Rectal smooth muscle tissue (tissue), 1 donor: ENCODE results near the gene IGF2BP3.
"Not testable (repeated sequence)": the region's sequence is repeated elsewhere in the genome, so short reads cannot be mapped to it uniquely, and the experiment has no call there.

Experiments used
- H3K27ac ChIP-seq: one replicate; pipeline ENCODE4 v1.7.0; 2013; ENCODE audit warnings: low read depth, low read length, inconsistent platforms
- H3K27me3 ChIP-seq: one replicate; pipeline ENCODE4 v1.7.0; 2013; ENCODE audit warnings: low read length; ENCODE audit not compliant: control insufficient read depth, insufficient read depth
- H3K36me3 ChIP-seq: one replicate; pipeline ENCODE4 v1.7.0; 2013; ENCODE audit warnings: low read length; ENCODE audit not compliant: control insufficient read depth, insufficient read depth
- H3K4me1 ChIP-seq: one replicate; pipeline ENCODE4 v1.7.0; 2013; ENCODE audit warnings: low read length; ENCODE audit not compliant: control insufficient read depth, insufficient read depth
- H3K4me3 ChIP-seq: one replicate; pipeline ENCODE4 v1.7.0; 2013; ENCODE audit warnings: low read length
- H3K9ac ChIP-seq: one replicate; pipeline ENCODE4 v1.7.0; 2013; ENCODE audit warnings: low read length

Gene IGF2BP3

GRCh38 chr7:23470330-23471105 lies at the start of gene IGF2BP3:
IGF2BP3 (minus strand) TSS chr7:23470491; CDS start chr7:23470110, 381 bp downstream.
- H3K27me3 ChIP-seq: peaks cover 55% of the 10 kb centered on the region
- no peak within 1 kb of the TSS for H3K9ac ChIP-seq
- H3K27ac ChIP-seq: no peak within 1 kb of the TSS
- no peaks in the 10 kb centered on the region for H3K4me1 ChIP-seq
- H3K36me3 ChIP-seq: no peaks in the 10 kb centered on the region
- H3K4me3 ChIP-seq: peak within 1 kb of the TSS; percentile 54

GRCh38 chr7:23514755-23515154 lies 44.5 kb upstream of the IGF2BP3 start:
- Histone ChIP-seq H3K9ac (no peak overlapping the region), H3K27ac (no peak overlapping the region), H3K4me3 (no peak overlapping the region), H3K4me1 (no peaks in the 10 kb centered on the region), H3K36me3 (peaks cover 26% of the 10 kb centered on the region), H3K27me3 (no peaks in the 10 kb centered on the region)

- H3K36me3 ChIP-seq: peaks cover 23% of the 10 kb centered on the region
Measured at GRCh38 chr7:23513746-23514145, 43.5 kb upstream of the IGF2BP3 start.

GRCh38 chr7:23494009-23494408 lies 23.7 kb upstream of the IGF2BP3 start:
- no peaks in the 10 kb centered on the region for H3K4me1 ChIP-seq
- H3K36me3 ChIP-seq: no peaks in the 10 kb centered on the region
- no peak overlapping the region for H3K27ac ChIP-seq
- H3K9ac ChIP-seq: no peak overlapping the region
- H3K4me3 ChIP-seq: no peak overlapping the region
- H3K27me3 ChIP-seq: no peaks in the 10 kb centered on the region

More at GRCh38 chr7:23513746-23514145, 43.5 kb upstream of the IGF2BP3 start:
- not testable (repeated sequence) for H3K9ac ChIP-seq, H3K4me3 ChIP-seq, H3K4me1 ChIP-seq, H3K27me3 ChIP-seq, H3K27ac ChIP-seq

- Histone ChIP-seq H3K27me3 (no peaks in the 10 kb centered on the region), H3K27ac (no peak overlapping the region), H3K4me1 (no peaks in the 10 kb centered on the region), H3K4me3 (no peak overlapping the region), H3K36me3 (no peaks in the 10 kb centered on the region), H3K9ac (no peak overlapping the region)
Measured at GRCh38 chr7:23491502-23491901, 21.2 kb upstream of the IGF2BP3 start.

GRCh38 chr7:23490357-23491135 lies 20.3 kb upstream of the IGF2BP3 start:
- Histone ChIP-seq H3K27me3 (no peaks in the 10 kb centered on the region), H3K36me3 (no peaks in the 10 kb centered on the region), H3K9ac (no peak overlapping the region), H3K4me3 (peak overlapping the region; percentile 69), H3K4me1 (no peaks in the 10 kb centered on the region), H3K27ac (no peak overlapping the region)

- H3K4me3 ChIP-seq, H3K27ac ChIP-seq, H3K36me3 ChIP-seq, H3K27me3 ChIP-seq, H3K9ac ChIP-seq, H3K4me1 ChIP-seq: not testable (repeated sequence)
Measured at GRCh38 chr7:23488714-23489113, 18.4 kb upstream of the IGF2BP3 start.

- H3K27ac ChIP-seq: no peak overlapping the region
Measured at GRCh38 chr7:23487670-23488069, 17.4 kb upstream of the IGF2BP3 start.

GRCh38 chr7:23486002-23486773 lies 15.9 kb upstream of the IGF2BP3 start:
- Histone ChIP-seq H3K27ac (no peak overlapping the region), H3K9ac (no peak overlapping the region), H3K27me3 (no peaks in the 10 kb centered on the region), H3K36me3 (no peaks in the 10 kb centered on the region), H3K4me3 (no peak overlapping the region), H3K4me1 (no peaks in the 10 kb centered on the region)

More at GRCh38 chr7:23487670-23488069, 17.4 kb upstream of the IGF2BP3 start:
- no peak overlapping the region for H3K4me3 ChIP-seq
- no peak overlapping the region for H3K9ac ChIP-seq
- no peaks in the 10 kb centered on the region for H3K4me1 ChIP-seq
- no peaks in the 10 kb centered on the region for H3K27me3 ChIP-seq
- H3K36me3 ChIP-seq: no peaks in the 10 kb centered on the region

GRCh38 chr7:23482686-23483085 lies 12.4 kb upstream of the IGF2BP3 start:
- Histone ChIP-seq H3K27ac (no peak overlapping the region), H3K36me3 (no peaks in the 10 kb centered on the region), H3K27me3 (peaks cover 2% of the 10 kb centered on the region), H3K4me1 (no peaks in the 10 kb centered on the region), H3K9ac (no peak overlapping the region), H3K4me3 (no peak overlapping the region)

GRCh38 chr7:23477962-23478866 lies 7.9 kb upstream of the IGF2BP3 start:
- no peak overlapping the region for H3K27ac ChIP-seq
- H3K9ac ChIP-seq: no peak overlapping the region
- H3K4me1 ChIP-seq: no peaks in the 10 kb centered on the region
- H3K36me3 ChIP-seq: no peaks in the 10 kb centered on the region
- H3K27me3 ChIP-seq: peaks cover 20% of the 10 kb centered on the region
- no peak overlapping the region for H3K4me3 ChIP-seq
